OCI-LY1 (cell line): ENCODE results near the gene EDA.

Experiments used
- CTCF ChIP-seq: fragments of 200-600 bp; sonication (generic), shearing (Covaris generic); IDR thresholded peaks from 2 replicates; pipeline ENCODE4 v1.5.1; 2017; ENCODE audit warnings: mild to moderate bottlenecking, antibody characterized with exemption, low read length, moderate library complexity, mixed read lengths
- EZH2 ChIP-seq: fragments of 200-600 bp; sonication (generic), shearing (Covaris generic); IDR thresholded peaks from 2 replicates; pipeline ENCODE4 v1.8.0; 2017; ENCODE audit warnings: borderline replicate concordance, mixed run types, mild to moderate bottlenecking, antibody characterized with exemption, low read length, moderate library complexity, mixed read lengths

GRCh38 chrX:69808375-69808774 is 192.5 kb downstream of the EDA start:
- TF ChIP-seq CTCF (no peak), EZH2 (no peak)
